IMR-90 (cell line): ENCODE results near the gene ADGRG1.

ENCODE experiments used
- BHLHE40 ChIP-seq: fragments of 150-350 bp; IDR thresholded peaks from 2 replicates; pipeline ENCODE4 v1.6.1; 2016; ENCODE audit warnings: mild to moderate bottlenecking, low read depth, low read length
- CEBPB ChIP-seq: IDR thresholded peaks from 2 replicates; pipeline ENCODE4 v1.6.1; 2012; ENCODE audit warnings: low read depth, low read length, improper control_type of control experiment
- CHD1 ChIP-seq: IDR thresholded peaks from 2 replicates; pipeline ENCODE4 v1.6.1; 2012; ENCODE audit warnings: low read depth, low read length, improper control_type of control experiment
- MXI1 ChIP-seq: IDR thresholded peaks from 2 replicates; pipeline ENCODE4 v1.6.1; 2012; ENCODE audit warnings: low read depth, mild to moderate bottlenecking, low read length, moderate library complexity, borderline replicate concordance
- POLR2A ChIP-seq: IDR thresholded peaks from 2 replicates; pipeline ENCODE4 v1.6.1; 2012; ENCODE audit warnings: mild to moderate bottlenecking, low read depth, low read length
- RAD21 ChIP-seq: IDR thresholded peaks from 2 replicates; pipeline ENCODE4 v1.6.1; 2012; ENCODE audit warnings: low read length, improper control_type of control experiment
- RCOR1 ChIP-seq: IDR thresholded peaks from 2 replicates; pipeline ENCODE4 v1.6.1; 2012; ENCODE audit warnings: mild to moderate bottlenecking, low read length, improper control_type of control experiment; ENCODE audit not compliant: insufficient replicate concordance
- RFX5 ChIP-seq: IDR thresholded peaks from 2 replicates; pipeline ENCODE4 v1.8.0; 2012; ENCODE audit warnings: low read depth, mild to moderate bottlenecking, low read length, moderate library complexity
- SMC3 ChIP-seq: fragments of 150-350 bp; IDR thresholded peaks from 2 replicates; pipeline ENCODE4 v1.6.1; 2016; ENCODE audit warnings: low read depth, mild to moderate bottlenecking, antibody characterized with exemption, low read length, moderate library complexity
- TF ChIP-seq, protein P1 (sequence below): conservative IDR thresholded peaks from 2 replicates; pipeline ENCODE4 v1.5.1; 2012; ENCODE audit warnings: mild to moderate bottlenecking, low read depth, low read length, improper control_type of control experiment
- TF ChIP-seq, protein P2 (sequence below): fragments of 150-350 bp; IDR thresholded peaks from 2 replicates; pipeline ENCODE4 v1.6.1; 2016; ENCODE audit warnings: low read depth, mild to moderate bottlenecking, low read length, moderate library complexity, borderline replicate concordance

DNA sequence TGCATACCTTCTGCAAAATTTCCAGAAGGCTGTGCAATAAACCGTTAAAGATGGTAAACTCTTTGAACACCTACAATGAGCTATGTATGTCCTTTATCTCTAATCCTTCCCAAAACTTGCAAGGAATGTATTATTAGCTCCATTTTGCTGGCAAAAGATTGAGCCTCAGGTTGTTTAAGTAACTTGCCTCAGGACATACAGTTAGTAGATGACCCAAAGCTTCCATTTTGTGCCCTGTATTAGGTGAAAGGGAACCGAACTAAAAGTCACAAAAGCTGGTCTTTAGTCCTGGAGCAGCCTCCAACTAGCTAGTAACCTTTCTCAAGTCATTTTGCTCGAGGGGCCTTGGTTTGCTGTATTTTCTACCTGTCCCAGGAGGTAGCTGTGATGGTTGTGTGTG is 44.0 kb downstream of the ADGRG1 start:
- TF ChIP-seq POLR2A (no peak), CHD1 (no peak), RFX5 (no peak), BHLHE40 (no peak), CEBPB (no peak), MXI1 (no peak), SMC3 (no peak), RAD21 (no peak), RCOR1 (no peak)
- TF ChIP-seq, protein P1, sequence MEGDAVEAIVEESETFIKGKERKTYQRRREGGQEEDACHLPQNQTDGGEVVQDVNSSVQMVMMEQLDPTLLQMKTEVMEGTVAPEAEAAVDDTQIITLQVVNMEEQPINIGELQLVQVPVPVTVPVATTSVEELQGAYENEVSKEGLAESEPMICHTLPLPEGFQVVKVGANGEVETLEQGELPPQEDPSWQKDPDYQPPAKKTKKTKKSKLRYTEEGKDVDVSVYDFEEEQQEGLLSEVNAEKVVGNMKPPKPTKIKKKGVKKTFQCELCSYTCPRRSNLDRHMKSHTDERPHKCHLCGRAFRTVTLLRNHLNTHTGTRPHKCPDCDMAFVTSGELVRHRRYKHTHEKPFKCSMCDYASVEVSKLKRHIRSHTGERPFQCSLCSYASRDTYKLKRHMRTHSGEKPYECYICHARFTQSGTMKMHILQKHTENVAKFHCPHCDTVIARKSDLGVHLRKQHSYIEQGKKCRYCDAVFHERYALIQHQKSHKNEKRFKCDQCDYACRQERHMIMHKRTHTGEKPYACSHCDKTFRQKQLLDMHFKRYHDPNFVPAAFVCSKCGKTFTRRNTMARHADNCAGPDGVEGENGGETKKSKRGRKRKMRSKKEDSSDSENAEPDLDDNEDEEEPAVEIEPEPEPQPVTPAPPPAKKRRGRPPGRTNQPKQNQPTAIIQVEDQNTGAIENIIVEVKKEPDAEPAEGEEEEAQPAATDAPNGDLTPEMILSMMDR = no peak
- TF ChIP-seq, protein P2, sequence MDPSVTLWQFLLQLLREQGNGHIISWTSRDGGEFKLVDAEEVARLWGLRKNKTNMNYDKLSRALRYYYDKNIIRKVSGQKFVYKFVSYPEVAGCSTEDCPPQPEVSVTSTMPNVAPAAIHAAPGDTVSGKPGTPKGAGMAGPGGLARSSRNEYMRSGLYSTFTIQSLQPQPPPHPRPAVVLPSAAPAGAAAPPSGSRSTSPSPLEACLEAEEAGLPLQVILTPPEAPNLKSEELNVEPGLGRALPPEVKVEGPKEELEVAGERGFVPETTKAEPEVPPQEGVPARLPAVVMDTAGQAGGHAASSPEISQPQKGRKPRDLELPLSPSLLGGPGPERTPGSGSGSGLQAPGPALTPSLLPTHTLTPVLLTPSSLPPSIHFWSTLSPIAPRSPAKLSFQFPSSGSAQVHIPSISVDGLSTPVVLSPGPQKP = no peak
